Measurements from ENCODE around the gene JTB.

DNA sequence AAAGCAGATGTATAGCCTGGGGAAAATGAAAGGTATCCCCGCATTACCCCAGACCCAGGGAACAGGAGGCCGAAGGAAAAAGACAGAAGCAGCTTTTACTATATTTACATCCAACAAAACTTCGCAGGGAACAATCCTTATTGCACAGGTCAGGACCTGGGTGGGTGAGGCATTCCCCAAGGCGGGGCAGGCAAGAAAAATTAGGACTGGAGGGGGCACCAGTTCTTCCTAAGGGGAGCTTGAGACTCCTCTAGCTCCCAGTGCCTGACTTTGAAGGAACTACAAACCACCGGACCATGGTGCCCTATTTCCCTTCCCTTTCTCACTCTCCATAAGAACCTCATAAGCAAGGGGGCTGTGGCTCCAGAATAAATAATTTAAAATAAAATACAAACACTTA, 48.0 kb downstream of the JTB start:
- TF ChIP-seq, protein P1, sequence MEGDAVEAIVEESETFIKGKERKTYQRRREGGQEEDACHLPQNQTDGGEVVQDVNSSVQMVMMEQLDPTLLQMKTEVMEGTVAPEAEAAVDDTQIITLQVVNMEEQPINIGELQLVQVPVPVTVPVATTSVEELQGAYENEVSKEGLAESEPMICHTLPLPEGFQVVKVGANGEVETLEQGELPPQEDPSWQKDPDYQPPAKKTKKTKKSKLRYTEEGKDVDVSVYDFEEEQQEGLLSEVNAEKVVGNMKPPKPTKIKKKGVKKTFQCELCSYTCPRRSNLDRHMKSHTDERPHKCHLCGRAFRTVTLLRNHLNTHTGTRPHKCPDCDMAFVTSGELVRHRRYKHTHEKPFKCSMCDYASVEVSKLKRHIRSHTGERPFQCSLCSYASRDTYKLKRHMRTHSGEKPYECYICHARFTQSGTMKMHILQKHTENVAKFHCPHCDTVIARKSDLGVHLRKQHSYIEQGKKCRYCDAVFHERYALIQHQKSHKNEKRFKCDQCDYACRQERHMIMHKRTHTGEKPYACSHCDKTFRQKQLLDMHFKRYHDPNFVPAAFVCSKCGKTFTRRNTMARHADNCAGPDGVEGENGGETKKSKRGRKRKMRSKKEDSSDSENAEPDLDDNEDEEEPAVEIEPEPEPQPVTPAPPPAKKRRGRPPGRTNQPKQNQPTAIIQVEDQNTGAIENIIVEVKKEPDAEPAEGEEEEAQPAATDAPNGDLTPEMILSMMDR (IDR thresholded peaks at IDR 0.05), result no peak
- TF ChIP-seq POLR2A (IDR thresholded peaks at IDR 0.05), result no peak
- no peak for TF ChIP-seq POLR2AphosphoS5 (IDR thresholded peaks at IDR 0.05)
- no peak for TF ChIP-seq EP300 (IDR thresholded peaks at IDR 0.05; ENCODE audit: low read depth)

Data from transverse colon (tissue), 4 donors.